Measurements from ENCODE around the gene NEDD4.
"Not testable (repeated sequence)": the region's sequence is repeated elsewhere in the genome, so short reads cannot be mapped to it uniquely, and the experiment has no call there.

NEDD4 gene

DNA sequence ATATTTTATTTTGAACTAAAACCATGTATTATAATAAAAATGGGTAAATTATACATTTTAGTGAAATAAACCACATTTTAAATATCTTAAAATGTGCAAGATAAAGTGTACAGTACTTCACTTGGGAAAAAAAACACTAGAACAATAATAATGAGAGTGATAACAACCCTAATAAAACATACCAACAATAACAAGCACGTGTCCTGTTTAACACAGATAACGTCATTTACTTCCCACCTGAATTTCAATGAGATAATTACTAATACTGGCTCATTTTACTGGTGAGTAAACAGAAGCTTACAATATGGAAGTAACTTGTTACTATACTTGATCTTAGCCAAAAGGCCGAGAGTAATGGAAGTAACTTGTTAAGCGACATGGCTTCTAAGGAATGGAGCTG lies 140.3 kb downstream of the NEDD4 start:
- ChIA-PET CTCF (interaction anchor here (1.1 to 1.2 kb wide), 2 partner anchors 206 to 327 kb away, joined by 3 read pairs; no protein-coding TSS in a partner anchor), POLR2A (no interaction called here)
- H3K9me3 ChIP-seq (ENCODE audit: control extremely low read depth in 1 of 5, control insufficient read depth in 4 of 5, insufficient read depth in 2 of 5, low read depth in 1 of 5, low read length in 4 of 5): no peaks in the 10 kb centered on the region
- H3K4me1 ChIP-seq (ENCODE audit: control extremely low read depth in 1 of 4, control insufficient read depth in 4 of 4, insufficient read depth in 4 of 4, low read length in 3 of 4): no peaks in the 10 kb centered on the region
- 100% methylated on average over 2 of the region's 4 CpGs for WGBS (ENCODE audit: insufficient coverage)
- H3K36me3 ChIP-seq (ENCODE audit: control insufficient read depth in 4 of 4, insufficient read depth in 4 of 4, low read length in 3 of 4): peaks cover 22 to 49% (median 27%) of the 10 kb centered on the region in 4 experiments
- no peak for DNase-seq
- no peak overlapping the region for H3K4me3 ChIP-seq (ENCODE audit: control insufficient read depth in 1 of 7, extremely low read depth in 1 of 7, insufficient read depth in 4 of 7, low read depth in 2 of 7, low read length in 6 of 7)
- no peaks in the 10 kb centered on the region for H3K27me3 ChIP-seq (replicated peaks in 2 of 5; ENCODE audit: control insufficient read depth in 4 of 5, insufficient read depth in 5 of 5, low read length in 4 of 5)
- H3K27ac ChIP-seq (ENCODE audit: insufficient read depth in 1 of 2, low read depth in 1 of 2, low read length in 2 of 2, poor library complexity in 1 of 2, severe bottlenecking in 2 of 2): no peak overlapping the region

DNA sequence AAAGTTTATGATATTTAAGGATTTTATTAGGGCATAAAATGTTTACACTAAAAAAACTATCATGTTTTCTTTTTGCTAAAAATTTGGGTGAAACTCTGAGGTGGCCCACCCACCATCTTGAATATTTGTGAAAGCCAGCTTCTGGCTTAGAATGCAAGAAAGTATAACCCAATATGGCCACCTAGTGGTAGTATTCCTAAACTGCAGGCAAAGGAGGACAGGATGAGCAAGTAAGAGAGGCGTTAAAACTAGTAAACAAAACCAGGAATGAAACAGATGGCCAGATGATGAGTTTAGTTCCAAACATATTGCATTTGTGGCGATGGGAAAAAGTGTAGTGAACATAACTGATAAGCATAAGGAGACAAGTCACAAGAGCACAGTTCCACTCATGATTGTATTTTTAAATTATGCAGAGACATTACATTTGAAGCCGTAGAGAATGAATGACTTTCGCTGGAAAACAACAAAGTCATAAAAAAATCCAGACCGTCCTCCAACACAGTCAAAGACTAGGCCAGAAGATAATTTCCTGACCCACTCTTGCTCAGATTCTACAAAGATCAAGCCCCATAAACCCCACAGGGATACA lies 147.2 kb downstream of the NEDD4 start:
- DNase-seq: peak; percentile 72 to 86 (median 78)
- peaks cover 0 to 3% (median 0%) of the 10 kb centered on the region in 5 experiments for H3K9me3 ChIP-seq (ENCODE audit: control extremely low read depth in 1 of 5, control insufficient read depth in 4 of 5, insufficient read depth in 2 of 5, low read depth in 1 of 5, low read length in 4 of 5)
- POLR2A ChIA-PET: interaction anchor here (0.7 kb wide), 1 partner anchor 44 kb away, joined by 3 read pairs; no protein-coding TSS in a partner anchor
- no peaks in the 10 kb centered on the region for H3K4me1 ChIP-seq (ENCODE audit: control extremely low read depth in 1 of 4, control insufficient read depth in 4 of 4, insufficient read depth in 4 of 4, low read length in 3 of 4)
- peaks cover 19 to 42% (median 31%) of the 10 kb centered on the region in 4 experiments for H3K36me3 ChIP-seq (ENCODE audit: control insufficient read depth in 4 of 4, insufficient read depth in 4 of 4, low read length in 3 of 4)
- no peak overlapping the region for H3K4me3 ChIP-seq (ENCODE audit: control insufficient read depth in 1 of 7, extremely low read depth in 1 of 7, insufficient read depth in 4 of 7, low read depth in 2 of 7, low read length in 6 of 7)
- no peak overlapping the region for H3K27ac ChIP-seq (ENCODE audit: insufficient read depth in 1 of 2, low read depth in 1 of 2, low read length in 2 of 2, poor library complexity in 1 of 2, severe bottlenecking in 2 of 2)
- CTCF ChIA-PET: interaction anchor here (0.8 to 4.5 kb wide), 7 partner anchors 10 to 210 kb away, joined by 3 to 19 read pairs (median 5); no protein-coding TSS in a partner anchor
- whole genome bisulfite sequencing (ENCODE audit: insufficient coverage): 73% methylated on average over 3 of the region's 5 CpGs
- no peaks in the 10 kb centered on the region for H3K27me3 ChIP-seq (replicated peaks in 2 of 5; ENCODE audit: control insufficient read depth in 4 of 5, insufficient read depth in 5 of 5, low read length in 4 of 5)

DNA sequence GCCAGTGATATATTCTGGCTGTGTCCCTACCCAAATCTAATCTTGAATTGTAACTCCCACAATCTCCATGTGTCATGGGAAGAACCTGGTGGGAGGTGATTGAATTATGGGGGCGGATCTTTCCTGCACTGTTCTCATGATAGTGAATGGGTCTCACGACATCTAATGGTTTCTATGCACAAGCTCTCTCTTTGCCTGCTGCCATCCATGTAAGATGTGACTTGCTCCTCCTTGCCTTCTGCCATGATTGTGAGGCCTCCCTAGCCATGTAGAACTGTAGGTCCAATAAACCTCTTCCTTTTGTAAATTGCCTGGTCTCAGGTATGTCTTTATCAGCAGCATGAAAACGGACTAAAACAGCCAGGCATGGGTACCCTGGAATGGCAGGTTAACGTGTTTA lies 150.5 kb downstream of the NEDD4 start:
- WGBS (ENCODE audit: insufficient coverage): 92% methylated on average over 4 of the region's 4 CpGs
- POLR2A ChIA-PET; DNase-seq; H3K4me1 ChIP-seq (ENCODE audit: control extremely low read depth in 1 of 4, control insufficient read depth in 4 of 4, insufficient read depth in 4 of 4, low read length in 3 of 4); H3K27ac ChIP-seq (ENCODE audit: insufficient read depth in 1 of 2, low read depth in 1 of 2, low read length in 2 of 2, poor library complexity in 1 of 2, severe bottlenecking in 2 of 2); H3K4me3 ChIP-seq (ENCODE audit: control insufficient read depth in 1 of 7, extremely low read depth in 1 of 7, insufficient read depth in 4 of 7, low read depth in 2 of 7, low read length in 6 of 7); H3K9me3 ChIP-seq (ENCODE audit: control extremely low read depth in 1 of 5, control insufficient read depth in 4 of 5, insufficient read depth in 2 of 5, low read depth in 1 of 5, low read length in 4 of 5); H3K27me3 ChIP-seq (replicated peaks in 2 of 5; ENCODE audit: control insufficient read depth in 4 of 5, insufficient read depth in 5 of 5, low read length in 4 of 5): not testable (repeated sequence)
- H3K36me3 ChIP-seq (ENCODE audit: control insufficient read depth in 4 of 4, insufficient read depth in 4 of 4, low read length in 3 of 4): peaks cover 16 to 47% (median 27%) of the 10 kb centered on the region in 4 experiments
- CTCF ChIA-PET: interaction anchor here (0.8 to 4.5 kb wide), 6 partner anchors 18 to 196 kb away, joined by 3 to 19 read pairs (median 3); no protein-coding TSS in a partner anchor

DNA sequence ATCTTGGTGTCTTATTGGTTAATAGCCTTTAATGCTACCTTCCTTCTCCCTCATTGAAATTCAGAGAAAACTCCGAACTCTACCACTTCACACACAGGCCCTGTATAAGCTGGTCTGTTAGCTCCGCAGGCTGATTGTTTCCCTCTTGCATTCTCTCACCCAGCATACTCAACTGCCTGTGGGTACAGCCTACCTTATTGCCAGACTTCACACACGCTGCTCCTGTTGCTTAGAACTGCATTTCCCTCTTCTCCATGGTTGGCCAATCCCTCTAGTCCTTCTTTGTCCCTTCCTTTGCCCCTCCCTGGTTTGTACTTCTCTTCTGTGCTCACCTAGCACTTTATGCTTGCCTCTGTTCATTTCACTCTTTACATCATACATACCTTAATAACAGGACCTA lies 157.5 kb downstream of the NEDD4 start:
- ChIA-PET CTCF (interaction anchor here (1.0 kb wide), 1 partner anchor 10 kb away, joined by 5 read pairs; no protein-coding TSS in a partner anchor), POLR2A (no interaction called here)
- no peaks in the 10 kb centered on the region for H3K9me3 ChIP-seq (ENCODE audit: control extremely low read depth in 1 of 5, control insufficient read depth in 4 of 5, insufficient read depth in 2 of 5, low read depth in 1 of 5, low read length in 4 of 5)
- no peak overlapping the region for H3K27ac ChIP-seq (ENCODE audit: insufficient read depth in 1 of 2, low read depth in 1 of 2, low read length in 2 of 2, poor library complexity in 1 of 2, severe bottlenecking in 2 of 2)
- H3K36me3 ChIP-seq (ENCODE audit: control insufficient read depth in 4 of 4, insufficient read depth in 4 of 4, low read length in 3 of 4): peaks cover 3 to 53% (median 19%) of the 10 kb centered on the region in 4 experiments
- H3K4me1 ChIP-seq (ENCODE audit: control extremely low read depth in 1 of 4, control insufficient read depth in 4 of 4, insufficient read depth in 4 of 4, low read length in 3 of 4): no peaks in the 10 kb centered on the region
- no peak for DNase-seq
- 100% methylated on average over 2 of the region's 3 CpGs for WGBS (ENCODE audit: insufficient coverage)
- H3K4me3 ChIP-seq (ENCODE audit: control insufficient read depth in 1 of 7, extremely low read depth in 1 of 7, insufficient read depth in 4 of 7, low read depth in 2 of 7, low read length in 6 of 7): no peak overlapping the region
- no peaks in the 10 kb centered on the region for H3K27me3 ChIP-seq (replicated peaks in 2 of 5; ENCODE audit: control insufficient read depth in 4 of 5, insufficient read depth in 5 of 5, low read length in 4 of 5)

DNA sequence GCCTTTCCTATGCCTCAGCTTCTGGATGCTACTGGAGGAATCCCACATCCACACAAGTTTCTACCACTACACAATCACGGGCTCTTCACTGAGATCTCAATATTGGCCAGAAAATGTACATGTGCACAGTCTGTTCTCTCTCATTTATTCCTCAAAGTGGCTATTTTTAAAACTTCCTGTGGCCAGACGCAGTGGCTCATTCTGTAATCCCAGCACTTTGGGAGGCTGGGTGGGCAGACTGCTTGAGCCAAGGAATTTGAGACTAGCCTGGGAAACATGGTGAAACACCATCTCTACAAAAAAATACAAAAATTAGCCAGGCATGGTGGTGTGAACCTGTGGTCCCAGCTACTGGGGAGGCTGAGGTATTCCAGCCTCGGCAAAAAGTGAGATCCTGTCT lies 159.1 kb downstream of the NEDD4 start:
- no peak overlapping the region for H3K4me3 ChIP-seq (ENCODE audit: control insufficient read depth in 1 of 7, extremely low read depth in 1 of 7, insufficient read depth in 4 of 7, low read depth in 2 of 7, low read length in 6 of 7)
- CTCF ChIA-PET: no interaction called here
- no peaks in the 10 kb centered on the region for H3K9me3 ChIP-seq (ENCODE audit: control extremely low read depth in 1 of 5, control insufficient read depth in 4 of 5, insufficient read depth in 2 of 5, low read depth in 1 of 5, low read length in 4 of 5)
- no peak overlapping the region for H3K27ac ChIP-seq (ENCODE audit: insufficient read depth in 1 of 2, low read depth in 1 of 2, low read length in 2 of 2, poor library complexity in 1 of 2, severe bottlenecking in 2 of 2)
- 100% methylated on average over 2 of the region's 3 CpGs for WGBS (ENCODE audit: insufficient coverage)
- DNase-seq: no peak
- H3K4me1 ChIP-seq (ENCODE audit: control extremely low read depth in 1 of 4, control insufficient read depth in 4 of 4, insufficient read depth in 4 of 4, low read length in 3 of 4): peaks cover 0 to 10% (median 8%) of the 10 kb centered on the region in 4 experiments
- no peaks in the 10 kb centered on the region for H3K27me3 ChIP-seq (replicated peaks in 2 of 5; ENCODE audit: control insufficient read depth in 4 of 5, insufficient read depth in 5 of 5, low read length in 4 of 5)
- POLR2A ChIA-PET: no interaction called here
- peaks cover 3 to 45% (median 21%) of the 10 kb centered on the region in 4 experiments for H3K36me3 ChIP-seq (ENCODE audit: control insufficient read depth in 4 of 4, insufficient read depth in 4 of 4, low read length in 3 of 4)

- peaks cover 0 to 10% (median 8%) of the 10 kb centered on the region in 4 experiments for H3K4me1 ChIP-seq (ENCODE audit: control extremely low read depth in 1 of 4, control insufficient read depth in 4 of 4, insufficient read depth in 4 of 4, low read length in 3 of 4)
- 6% methylated on average over 2 of the region's 2 CpGs for WGBS (ENCODE audit: insufficient coverage)
- ChIA-PET CTCF (interaction anchor here (1.1 to 1.5 kb wide), 2 partner anchors 10 to 14 kb away, joined by 3 read pairs; no protein-coding TSS in a partner anchor), POLR2A (no interaction called here)
- no peak overlapping the region for H3K4me3 ChIP-seq (ENCODE audit: control insufficient read depth in 1 of 7, extremely low read depth in 1 of 7, insufficient read depth in 4 of 7, low read depth in 2 of 7, low read length in 6 of 7)
- DNase-seq: peak; percentile 8 to 69 (median 53)
- H3K36me3 ChIP-seq (ENCODE audit: control insufficient read depth in 4 of 4, insufficient read depth in 4 of 4, low read length in 3 of 4): peaks cover 0 to 27% (median 11%) of the 10 kb centered on the region in 4 experiments
- no peaks in the 10 kb centered on the region for H3K9me3 ChIP-seq (ENCODE audit: control extremely low read depth in 1 of 5, control insufficient read depth in 4 of 5, insufficient read depth in 2 of 5, low read depth in 1 of 5, low read length in 4 of 5)
- H3K27ac ChIP-seq (ENCODE audit: insufficient read depth in 1 of 2, low read depth in 1 of 2, low read length in 2 of 2, poor library complexity in 1 of 2, severe bottlenecking in 2 of 2): peak overlapping the region in 1 of 2 experiments; percentile 37
- no peaks in the 10 kb centered on the region for H3K27me3 ChIP-seq (replicated peaks in 2 of 5; ENCODE audit: control insufficient read depth in 4 of 5, insufficient read depth in 5 of 5, low read length in 4 of 5)
Measured at GRCh38 chr15:55829826-55830225, 163.6 kb downstream of the NEDD4 start.

DNA sequence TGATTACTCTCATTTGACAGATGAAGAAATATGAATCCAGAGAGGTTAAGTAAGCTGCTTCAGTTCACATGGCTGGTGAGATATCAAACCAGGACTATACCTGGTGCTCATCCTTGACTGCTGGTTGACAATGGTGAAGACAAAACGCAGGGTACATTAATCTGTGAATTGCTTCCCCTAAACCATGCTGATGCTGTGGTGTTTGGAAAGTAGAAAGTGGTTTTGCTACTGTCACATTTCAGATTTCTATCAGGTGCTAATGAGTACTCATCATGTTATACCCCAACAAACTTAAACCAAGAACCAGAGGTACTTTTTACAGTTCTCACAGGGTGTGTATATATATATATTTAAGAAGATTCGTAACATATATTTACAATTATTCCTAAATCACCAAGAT lies 165.5 kb downstream of the NEDD4 start:
- POLR2A ChIA-PET: no interaction called here
- CTCF ChIA-PET: no interaction called here

More for the DNA sequence above, 165.5 kb downstream of the NEDD4 start:
- DNase-seq: no peak
- Histone ChIP-seq H3K27ac (ENCODE audit: insufficient read depth in 1 of 2, low read depth in 1 of 2, low read length in 2 of 2, poor library complexity in 1 of 2, severe bottlenecking in 2 of 2) (no peak overlapping the region), H3K9me3 (ENCODE audit: control extremely low read depth in 1 of 5, control insufficient read depth in 4 of 5, insufficient read depth in 2 of 5, low read depth in 1 of 5, low read length in 4 of 5) (no peaks in the 10 kb centered on the region), H3K36me3 (ENCODE audit: control insufficient read depth in 4 of 4, insufficient read depth in 4 of 4, low read length in 3 of 4) (peaks cover 0 to 22% (median 5%) of the 10 kb centered on the region in 4 experiments), H3K27me3 (replicated peaks in 2 of 5; ENCODE audit: control insufficient read depth in 4 of 5, insufficient read depth in 5 of 5, low read length in 4 of 5) (no peaks in the 10 kb centered on the region), H3K4me3 (ENCODE audit: control insufficient read depth in 1 of 7, extremely low read depth in 1 of 7, insufficient read depth in 4 of 7, low read depth in 2 of 7, low read length in 6 of 7) (no peak overlapping the region), H3K4me1 (ENCODE audit: control extremely low read depth in 1 of 4, control insufficient read depth in 4 of 4, insufficient read depth in 4 of 4, low read length in 3 of 4) (peaks cover 0 to 10% (median 8%) of the 10 kb centered on the region in 4 experiments)
- no CpG with 5 or more reads among the region's 2 CpGs for WGBS (ENCODE audit: insufficient coverage)
